Liver (tissue), 9 donors: ENCODE results near the gene MTOR. TPM values are rescaled to one million over a fixed set of nuclear protein-coding genes. Genes with fewer than 3 reads are reported as not detected.

Source experiments
- DNase-seq: peaks from one replicate; pipeline ENCODE4 v3.0.0-alpha.2; 2017; ENCODE audit warnings: low spot score
- H3K27ac ChIP-seq, 2 donors: one replicate each; pipeline ENCODE4 v1.7.0; 2013; ENCODE audit warnings: inconsistent platforms in 2 of 2, low read length in 2 of 2, control low read depth in 1 of 2, low read depth in 1 of 2, mild to moderate bottlenecking in 1 of 2
- H3K27me3 ChIP-seq, 4 donors: one replicate each; pipeline versions ENCODE4 v1.6.1 to v1.7.0; 2013; ENCODE audit warnings: low read length in 3 of 4, inconsistent platforms in 1 of 4, mild to moderate bottlenecking in 1 of 4, moderate library complexity in 1 of 4; ENCODE audit not compliant: control insufficient read depth in 4 of 4, insufficient read depth in 4 of 4
- H3K36me3 ChIP-seq, 4 donors: one replicate each; pipeline versions ENCODE4 v1.6.1 to v1.7.0; 2013; ENCODE audit warnings: low read length in 3 of 4, mild to moderate bottlenecking in 3 of 4, low read depth in 1 of 4, moderate library complexity in 1 of 4; ENCODE audit not compliant: control insufficient read depth in 4 of 4, insufficient read depth in 3 of 4
- H3K4me1 ChIP-seq, 4 donors: one replicate each; pipeline versions ENCODE4 v1.6.1 to v1.7.0; 2013; ENCODE audit warnings: low read length in 3 of 4, mild to moderate bottlenecking in 3 of 4, moderate library complexity in 1 of 4; ENCODE audit not compliant: control insufficient read depth in 4 of 4, insufficient read depth in 4 of 4
- H3K4me3 ChIP-seq, 3 donors: one replicate each; pipeline versions ENCODE4 v1.6.1 to v1.7.0; 2013; ENCODE audit warnings: low read length in 3 of 3, control low read depth in 1 of 3, low read depth in 1 of 3, mild to moderate bottlenecking in 1 of 3
- H3K9ac ChIP-seq, 2 donors: one replicate each; pipeline ENCODE4 v1.7.0; 2013; ENCODE audit warnings: low read length in 2 of 2, mild to moderate bottlenecking in 2 of 2, moderate library complexity in 2 of 2, control low read depth in 1 of 2, low read depth in 1 of 2
- H3K9me3 ChIP-seq, 4 donors: one replicate each; pipeline versions ENCODE4 v1.6.1 to v1.7.0; 2013; ENCODE audit warnings: low read length in 3 of 4; ENCODE audit not compliant: control insufficient read depth in 4 of 4
- EGR1 ChIP-seq, 2 donors: IDR thresholded peaks; 2 replicates each; pipeline ENCODE4 v1.6.1; 2016 to 2018; ENCODE audit warnings: antibody characterized with exemption in 2 of 2, low read depth in 2 of 2
- FOXA1 ChIP-seq: IDR thresholded peaks from 2 replicates; pipeline ENCODE4 v1.6.1; 2016; ENCODE audit warnings: antibody characterized with exemption
- GABPA ChIP-seq, 2 donors: IDR thresholded peaks in 1 of 2; conservative IDR thresholded peaks in 1 of 2; 2 replicates each; pipeline ENCODE4 v1.6.1; 2016; ENCODE audit warnings: antibody characterized with exemption in 2 of 2, mild to moderate bottlenecking in 1 of 2, moderate library complexity in 1 of 2
- HNF4G ChIP-seq: IDR thresholded peaks from 2 replicates; pipeline ENCODE4 v1.6.1; 2016; ENCODE audit warnings: antibody characterized with exemption
- JUND ChIP-seq, 2 donors: IDR thresholded peaks; 2 replicates each; pipeline ENCODE4 v1.6.1; 2016; ENCODE audit warnings: antibody characterized with exemption in 2 of 2
- NR2F2 ChIP-seq: IDR thresholded peaks from 2 replicates; pipeline ENCODE4 v1.6.1; 2016; ENCODE audit warnings: antibody characterized with exemption
- RAD21 ChIP-seq, 2 donors: IDR thresholded peaks; 2 replicates each; pipeline ENCODE4 v1.6.1; 2016; ENCODE audit warnings: antibody characterized with exemption in 2 of 2, mild to moderate bottlenecking in 2 of 2
- SP1 ChIP-seq: IDR thresholded peaks from 2 replicates; pipeline ENCODE4 v1.6.1; 2018; ENCODE audit warnings: antibody characterized with exemption, mild to moderate bottlenecking
- TAF1 ChIP-seq: conservative IDR thresholded peaks from 2 replicates; pipeline ENCODE4 v1.6.1; 2016; ENCODE audit warnings: antibody characterized with exemption, mild to moderate bottlenecking
- YY1 ChIP-seq: IDR thresholded peaks from 2 replicates; pipeline ENCODE4 v1.6.1; 2016; ENCODE audit warnings: antibody characterized with exemption, mild to moderate bottlenecking
- WGBS: extraction: QIAGEN DNeasy Blood & Tissue Kit; methylation state at CpG from one replicate; pipeline ENCODE4 v1.1.7; 2013; 5-methylcytosine and 5-hydroxymethylcytosine counted together
- polyA plus RNA-seq, 2 donors: library from polyadenylated mRNA; stranded (reverse) in 1 of 2; unstranded in 1 of 2; fragments of 200-250 nt in 1 of 2; fragments of >200 nt in 1 of 2; fragmentation: Nextera tagmentation in 1 of 2; extraction: Ambion mirVana in 1 of 2; gene quantifications; one replicate each; pipeline versions ENCODE4 v1.2.1 to v1.2.3, GENCODE V29; 2013 to 2015
- total RNA-seq, 2 donors: library from RNA; depleted of rRNA; stranded (reverse); fragments of >200 nt; gene quantifications; one replicate each; pipeline ENCODE4 v1.2.3, GENCODE V29; 2014
- TF ChIP-seq, protein P1 (sequence below): fragments of 150-350 bp; IDR thresholded peaks from 2 replicates; pipeline ENCODE4 v1.5.1; 2017; ENCODE audit warnings: improper control_type of control experiment, low read depth, low read length; ENCODE audit not compliant: missing input control
- TF ChIP-seq, protein P2 (sequence below): IDR thresholded peaks from 2 replicates; pipeline ENCODE4 v1.6.1; 2016; ENCODE audit warnings: antibody characterized with exemption
- TF ChIP-seq, protein P3 (sequence below): IDR thresholded peaks from 2 replicates; pipeline ENCODE4 v1.6.1; 2016; ENCODE audit warnings: antibody characterized with exemption
- TF ChIP-seq, protein P4 (sequence below): IDR thresholded peaks from 2 replicates; pipeline ENCODE4 v1.6.1; 2016; ENCODE audit warnings: antibody characterized with exemption, mild to moderate bottlenecking
- TF ChIP-seq, protein P5 (sequence below): IDR thresholded peaks from 2 replicates; pipeline ENCODE4 v1.6.1; 2016; ENCODE audit warnings: antibody characterized with exemption
- donor health status: healthy.
- donor health status: healthy.
- donor health status: healthy.
- donor health status: healthy.
- donor health status: healthy.

MTOR gene
- total and polyA plus RNA-seq, 4 donors = 11.6 to 45.0 (median 19.9) TPM

DNA sequence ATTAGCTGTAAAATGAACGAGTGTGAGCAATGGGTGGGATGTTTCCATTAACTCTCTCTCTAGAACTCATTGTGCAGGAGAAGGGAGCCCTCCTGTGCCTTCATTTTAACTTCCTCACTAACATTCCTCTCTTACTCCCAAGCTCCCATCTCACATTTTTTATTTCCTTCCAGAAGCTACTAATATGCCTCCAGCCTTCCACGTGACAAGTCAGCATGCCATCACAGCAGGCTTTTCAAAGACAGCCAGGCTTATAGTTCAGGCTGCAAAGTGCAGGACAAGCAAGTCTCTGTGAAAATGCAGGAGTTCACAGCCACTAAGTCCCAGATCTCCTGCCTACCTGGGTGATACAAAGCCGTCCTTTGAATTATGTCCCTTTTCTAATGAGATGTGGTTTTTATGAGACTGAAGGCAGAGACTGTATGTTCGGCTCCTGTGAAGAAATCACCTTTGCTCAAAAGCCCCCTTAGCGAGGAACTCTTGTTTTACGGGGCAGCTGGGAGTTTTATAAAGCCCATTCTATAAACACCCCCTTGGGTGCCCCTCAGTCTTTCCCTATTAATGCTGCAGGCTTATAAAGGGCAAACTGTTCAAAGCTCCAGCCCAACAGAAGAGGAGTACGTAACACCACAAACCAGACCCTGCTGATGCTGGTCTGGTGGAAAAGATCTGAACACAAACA, 87.9 kb downstream of the MTOR start (continued):
- TF ChIP-seq, protein P1, sequence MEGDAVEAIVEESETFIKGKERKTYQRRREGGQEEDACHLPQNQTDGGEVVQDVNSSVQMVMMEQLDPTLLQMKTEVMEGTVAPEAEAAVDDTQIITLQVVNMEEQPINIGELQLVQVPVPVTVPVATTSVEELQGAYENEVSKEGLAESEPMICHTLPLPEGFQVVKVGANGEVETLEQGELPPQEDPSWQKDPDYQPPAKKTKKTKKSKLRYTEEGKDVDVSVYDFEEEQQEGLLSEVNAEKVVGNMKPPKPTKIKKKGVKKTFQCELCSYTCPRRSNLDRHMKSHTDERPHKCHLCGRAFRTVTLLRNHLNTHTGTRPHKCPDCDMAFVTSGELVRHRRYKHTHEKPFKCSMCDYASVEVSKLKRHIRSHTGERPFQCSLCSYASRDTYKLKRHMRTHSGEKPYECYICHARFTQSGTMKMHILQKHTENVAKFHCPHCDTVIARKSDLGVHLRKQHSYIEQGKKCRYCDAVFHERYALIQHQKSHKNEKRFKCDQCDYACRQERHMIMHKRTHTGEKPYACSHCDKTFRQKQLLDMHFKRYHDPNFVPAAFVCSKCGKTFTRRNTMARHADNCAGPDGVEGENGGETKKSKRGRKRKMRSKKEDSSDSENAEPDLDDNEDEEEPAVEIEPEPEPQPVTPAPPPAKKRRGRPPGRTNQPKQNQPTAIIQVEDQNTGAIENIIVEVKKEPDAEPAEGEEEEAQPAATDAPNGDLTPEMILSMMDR = no peak

DNA sequence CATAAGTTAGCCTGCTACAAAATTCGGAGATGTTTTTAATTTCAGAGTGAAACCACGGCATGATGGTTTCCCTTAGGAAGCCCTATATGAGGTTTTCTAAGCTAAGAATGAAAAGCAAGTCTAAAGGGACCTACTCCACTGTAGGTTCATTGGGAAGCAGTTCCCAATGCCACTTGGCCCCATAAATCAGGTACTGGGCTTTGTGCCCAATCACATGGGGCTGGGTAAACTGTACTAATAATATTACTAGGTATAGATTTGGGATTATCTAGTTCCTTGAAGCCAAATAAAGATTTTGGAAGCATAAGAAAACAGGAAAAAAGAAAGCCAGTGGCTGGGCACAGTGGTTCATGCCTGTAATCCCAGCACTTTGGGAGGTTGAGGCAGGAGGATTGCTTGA, 92.2 kb downstream of the MTOR start:
- H3K36me3 ChIP-seq = peaks cover 0 to 7% (median 5%) of the 10 kb centered on the region in 4 donors
- TF ChIP-seq, protein P2, sequence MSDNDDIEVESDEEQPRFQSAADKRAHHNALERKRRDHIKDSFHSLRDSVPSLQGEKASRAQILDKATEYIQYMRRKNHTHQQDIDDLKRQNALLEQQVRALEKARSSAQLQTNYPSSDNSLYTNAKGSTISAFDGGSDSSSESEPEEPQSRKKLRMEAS = no peak
- no peak for TF ChIP-seq RAD21 (IDR thresholded peaks at IDR 0.05)
- no peak for TF ChIP-seq JUND (IDR thresholded peaks at IDR 0.05)
- no peak for TF ChIP-seq TAF1
- TF ChIP-seq, protein P3, sequence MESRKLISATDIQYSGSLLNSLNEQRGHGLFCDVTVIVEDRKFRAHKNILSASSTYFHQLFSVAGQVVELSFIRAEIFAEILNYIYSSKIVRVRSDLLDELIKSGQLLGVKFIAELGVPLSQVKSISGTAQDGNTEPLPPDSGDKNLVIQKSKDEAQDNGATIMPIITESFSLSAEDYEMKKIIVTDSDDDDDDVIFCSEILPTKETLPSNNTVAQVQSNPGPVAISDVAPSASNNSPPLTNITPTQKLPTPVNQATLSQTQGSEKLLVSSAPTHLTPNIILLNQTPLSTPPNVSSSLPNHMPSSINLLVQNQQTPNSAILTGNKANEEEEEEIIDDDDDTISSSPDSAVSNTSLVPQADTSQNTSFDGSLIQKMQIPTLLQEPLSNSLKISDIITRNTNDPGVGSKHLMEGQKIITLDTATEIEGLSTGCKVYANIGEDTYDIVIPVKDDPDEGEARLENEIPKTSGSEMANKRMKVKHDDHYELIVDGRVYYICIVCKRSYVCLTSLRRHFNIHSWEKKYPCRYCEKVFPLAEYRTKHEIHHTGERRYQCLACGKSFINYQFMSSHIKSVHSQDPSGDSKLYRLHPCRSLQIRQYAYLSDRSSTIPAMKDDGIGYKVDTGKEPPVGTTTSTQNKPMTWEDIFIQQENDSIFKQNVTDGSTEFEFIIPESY = no peak
- TF ChIP-seq EGR1 (IDR thresholded peaks at IDR 0.05; ENCODE audit: low read depth in 2 of 2) = no peak
- TF ChIP-seq, protein P4, sequence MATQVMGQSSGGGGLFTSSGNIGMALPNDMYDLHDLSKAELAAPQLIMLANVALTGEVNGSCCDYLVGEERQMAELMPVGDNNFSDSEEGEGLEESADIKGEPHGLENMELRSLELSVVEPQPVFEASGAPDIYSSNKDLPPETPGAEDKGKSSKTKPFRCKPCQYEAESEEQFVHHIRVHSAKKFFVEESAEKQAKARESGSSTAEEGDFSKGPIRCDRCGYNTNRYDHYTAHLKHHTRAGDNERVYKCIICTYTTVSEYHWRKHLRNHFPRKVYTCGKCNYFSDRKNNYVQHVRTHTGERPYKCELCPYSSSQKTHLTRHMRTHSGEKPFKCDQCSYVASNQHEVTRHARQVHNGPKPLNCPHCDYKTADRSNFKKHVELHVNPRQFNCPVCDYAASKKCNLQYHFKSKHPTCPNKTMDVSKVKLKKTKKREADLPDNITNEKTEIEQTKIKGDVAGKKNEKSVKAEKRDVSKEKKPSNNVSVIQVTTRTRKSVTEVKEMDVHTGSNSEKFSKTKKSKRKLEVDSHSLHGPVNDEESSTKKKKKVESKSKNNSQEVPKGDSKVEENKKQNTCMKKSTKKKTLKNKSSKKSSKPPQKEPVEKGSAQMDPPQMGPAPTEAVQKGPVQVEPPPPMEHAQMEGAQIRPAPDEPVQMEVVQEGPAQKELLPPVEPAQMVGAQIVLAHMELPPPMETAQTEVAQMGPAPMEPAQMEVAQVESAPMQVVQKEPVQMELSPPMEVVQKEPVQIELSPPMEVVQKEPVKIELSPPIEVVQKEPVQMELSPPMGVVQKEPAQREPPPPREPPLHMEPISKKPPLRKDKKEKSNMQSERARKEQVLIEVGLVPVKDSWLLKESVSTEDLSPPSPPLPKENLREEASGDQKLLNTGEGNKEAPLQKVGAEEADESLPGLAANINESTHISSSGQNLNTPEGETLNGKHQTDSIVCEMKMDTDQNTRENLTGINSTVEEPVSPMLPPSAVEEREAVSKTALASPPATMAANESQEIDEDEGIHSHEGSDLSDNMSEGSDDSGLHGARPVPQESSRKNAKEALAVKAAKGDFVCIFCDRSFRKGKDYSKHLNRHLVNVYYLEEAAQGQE = no peak
- TF ChIP-seq, protein P1 = no peak
- no peak for DNase-seq

DNA sequence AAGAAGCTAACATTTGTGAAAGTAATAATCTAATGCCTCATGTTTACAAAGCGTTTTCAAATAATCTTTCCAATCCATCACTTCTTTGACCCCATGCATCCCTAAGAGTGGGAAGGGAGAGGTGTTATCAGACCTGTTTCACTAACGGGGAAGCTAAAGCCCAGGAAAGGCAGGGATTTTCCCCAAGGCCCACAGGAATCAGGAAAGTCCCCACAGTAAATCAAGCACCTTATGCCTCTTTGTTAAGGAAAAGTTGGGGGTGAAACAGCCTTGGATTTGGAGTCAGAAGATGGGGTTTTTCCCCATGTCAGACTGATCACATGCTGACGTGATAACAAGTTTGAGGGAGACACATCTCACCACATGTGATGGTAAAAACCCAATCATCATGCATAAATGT, 93.1 kb downstream of the MTOR start:
- Histone ChIP-seq H3K27ac (no peak overlapping the region), H3K36me3 (peaks cover 0 to 5% (median 2%) of the 10 kb centered on the region in 4 donors), H3K9ac (no peak overlapping the region), H3K4me1 (no peaks in the 10 kb centered on the region), H3K4me3 (no peak overlapping the region), H3K9me3 (no peaks in the 10 kb centered on the region), H3K27me3 (no peaks in the 10 kb centered on the region)
- WGBS = 89% methylated on average over 3 of the region's 3 CpGs
- DNase-seq = no peak
- TF ChIP-seq HNF4G (no peak), SP1 (no peak), YY1 (no peak), EGR1 (IDR thresholded peaks at IDR 0.05; ENCODE audit: low read depth in 2 of 2) (no peak), FOXA1 (no peak), GABPA (IDR thresholded peaks at IDR 0.05 in 1 of 2, conservative IDR thresholded peaks at IDR 0.05 in 1 of 2) (no peak), NR2F2 (no peak)
- TF ChIP-seq, protein P5, sequence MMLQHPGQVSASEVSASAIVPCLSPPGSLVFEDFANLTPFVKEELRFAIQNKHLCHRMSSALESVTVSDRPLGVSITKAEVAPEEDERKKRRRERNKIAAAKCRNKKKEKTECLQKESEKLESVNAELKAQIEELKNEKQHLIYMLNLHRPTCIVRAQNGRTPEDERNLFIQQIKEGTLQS = no peak
- TF ChIP-seq, protein P2 = no peak
- TF ChIP-seq, protein P4 = no peak

More for the DNA sequence above, 92.2 kb downstream of the MTOR start:
- Histone ChIP-seq H3K27ac (no peak overlapping the region), H3K9me3 (no peaks in the 10 kb centered on the region), H3K9ac (no peak overlapping the region), H3K27me3 (no peaks in the 10 kb centered on the region), H3K4me1 (no peaks in the 10 kb centered on the region), H3K4me3 (no peak overlapping the region)
- 98% methylated on average over 2 of the region's 2 CpGs for WGBS
